ENCODE results near the gene EIF4G2.

The EIF4G2 gene

DNA sequence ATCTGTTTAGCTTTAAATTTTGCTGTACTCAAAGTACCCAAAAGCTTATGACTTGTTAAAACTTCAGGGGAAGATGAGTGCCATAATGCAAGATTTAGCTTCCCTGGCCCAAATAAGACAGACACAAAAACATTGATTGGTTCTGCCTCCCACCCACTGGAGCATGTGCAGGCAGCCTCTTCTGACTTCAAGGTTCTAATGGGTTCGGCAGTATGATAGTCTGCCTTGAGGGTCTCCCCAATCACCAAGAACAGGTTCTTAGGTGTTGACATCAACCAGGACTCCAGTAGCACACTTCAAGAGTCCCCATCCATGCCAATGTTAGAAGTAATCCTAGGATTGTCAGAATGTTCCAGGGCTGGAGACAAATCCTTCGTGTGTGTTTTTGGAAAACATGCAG is 12.5 kb downstream of the EIF4G2 start:
- no peak for DNase-seq
- peaks cover 53% of the 10 kb centered on the region for H3K36me3 ChIP-seq (ENCODE audit: control insufficient read depth, insufficient read depth, low read length)
- H3K27me3 ChIP-seq (replicated peaks; ENCODE audit: control insufficient read depth, insufficient read depth, low read length, poor library complexity, severe bottlenecking): no peaks in the 10 kb centered on the region
- H3K4me1 ChIP-seq (ENCODE audit: control insufficient read depth, insufficient read depth, low read length, poor library complexity, severe bottlenecking): peaks cover 25% of the 10 kb centered on the region
- no peak overlapping the region for H3K27ac ChIP-seq (ENCODE audit: insufficient read depth, low read length, poor library complexity, severe bottlenecking)
- H3K4me3 ChIP-seq (ENCODE audit: insufficient read depth, low read depth, low read length, poor library complexity, severe bottlenecking): no peak overlapping the region
- H3K9me3 ChIP-seq (ENCODE audit: control insufficient read depth, low read length): no peaks in the 10 kb centered on the region

DNA sequence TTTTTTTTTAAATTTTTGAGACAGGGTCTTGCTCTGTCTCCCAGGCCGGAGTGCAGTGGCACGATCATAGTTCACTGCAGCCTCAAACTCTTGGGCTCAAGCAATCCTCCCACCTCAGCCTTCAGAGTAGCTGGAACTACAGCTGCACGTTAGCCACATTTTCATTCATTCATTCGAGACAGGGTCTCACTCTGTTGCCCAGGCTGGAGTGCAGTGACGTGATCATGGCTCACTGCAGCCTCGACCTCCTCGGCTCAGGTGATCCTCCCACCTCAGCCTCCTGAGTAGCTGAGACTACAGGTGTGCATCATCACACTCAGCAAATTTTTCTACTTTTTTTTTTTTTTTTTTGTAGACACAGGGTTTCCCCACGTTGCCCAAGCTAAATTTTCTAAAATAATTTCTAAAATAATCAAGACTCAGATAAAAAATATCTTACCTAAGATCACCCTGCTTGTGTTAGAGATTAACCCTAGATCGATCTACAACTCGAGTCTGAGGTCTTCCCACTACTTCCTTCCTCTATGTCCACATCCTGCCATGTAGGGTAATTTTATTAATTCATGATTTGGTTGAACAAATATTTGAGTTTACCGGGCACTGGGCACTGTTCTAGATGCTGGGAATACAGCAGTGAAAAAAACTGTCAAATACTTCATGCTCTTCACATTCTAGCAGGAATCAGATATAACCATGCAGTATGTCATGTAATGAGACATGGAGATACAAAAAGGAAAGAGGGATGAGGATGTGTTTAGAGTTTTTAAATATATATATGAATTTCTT is 15.1 kb downstream of the EIF4G2 start:
- Histone ChIP-seq H3K27ac (ENCODE audit: insufficient read depth, low read length, poor library complexity, severe bottlenecking) (no peak overlapping the region), H3K36me3 (ENCODE audit: control insufficient read depth, insufficient read depth, low read length) (peaks cover 27% of the 10 kb centered on the region), H3K27me3 (replicated peaks; ENCODE audit: control insufficient read depth, insufficient read depth, low read length, poor library complexity, severe bottlenecking) (no peaks in the 10 kb centered on the region), H3K4me1 (ENCODE audit: control insufficient read depth, insufficient read depth, low read length, poor library complexity, severe bottlenecking) (peaks cover 12% of the 10 kb centered on the region), H3K9me3 (ENCODE audit: control insufficient read depth, low read length) (no peaks in the 10 kb centered on the region), H3K4me3 (ENCODE audit: insufficient read depth, low read depth, low read length, poor library complexity, severe bottlenecking) (no peak overlapping the region)
- no peak for DNase-seq

GRCh38 chr11:10792385-10793068 is 16.2 kb downstream of the EIF4G2 start:
- no peaks in the 10 kb centered on the region for H3K9me3 ChIP-seq (ENCODE audit: control insufficient read depth, low read length)
- no peaks in the 10 kb centered on the region for H3K27me3 ChIP-seq (replicated peaks; ENCODE audit: control insufficient read depth, insufficient read depth, low read length, poor library complexity, severe bottlenecking)
- peak; percentile 55 to 73 (median 62) for DNase-seq
- peaks cover 16% of the 10 kb centered on the region for H3K36me3 ChIP-seq (ENCODE audit: control insufficient read depth, insufficient read depth, low read length)
- H3K4me1 ChIP-seq (ENCODE audit: control insufficient read depth, insufficient read depth, low read length, poor library complexity, severe bottlenecking): peaks cover 12% of the 10 kb centered on the region
- no peak overlapping the region for H3K4me3 ChIP-seq (ENCODE audit: insufficient read depth, low read depth, low read length, poor library complexity, severe bottlenecking)
- H3K27ac ChIP-seq (ENCODE audit: insufficient read depth, low read length, poor library complexity, severe bottlenecking): no peak overlapping the region

DNA sequence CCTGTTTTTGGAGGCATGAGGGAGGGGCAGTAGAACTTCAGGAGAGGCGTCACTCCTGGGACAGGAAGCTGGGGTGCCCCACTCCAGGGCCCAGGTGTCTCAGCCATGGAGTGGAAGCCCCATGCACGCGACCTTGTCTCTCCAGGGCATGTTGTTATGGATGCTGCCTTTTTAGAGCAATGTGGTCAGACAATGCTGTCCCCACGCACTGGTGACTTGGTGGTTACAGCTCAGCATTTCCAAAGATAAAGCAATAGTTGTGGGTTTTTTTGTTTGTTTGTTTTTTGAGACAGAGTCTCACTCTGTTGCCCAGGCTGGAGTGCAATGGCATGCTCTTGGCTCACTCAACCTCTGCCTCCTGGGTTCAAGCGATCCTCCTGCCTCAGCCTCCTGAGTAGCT is 22.3 kb downstream of the EIF4G2 start:
- H3K27ac ChIP-seq (ENCODE audit: insufficient read depth, low read length, poor library complexity, severe bottlenecking): no peak overlapping the region
- DNase-seq: no peak
- H3K9me3 ChIP-seq (ENCODE audit: control insufficient read depth, low read length): no peaks in the 10 kb centered on the region
- no peaks in the 10 kb centered on the region for H3K36me3 ChIP-seq (ENCODE audit: control insufficient read depth, insufficient read depth, low read length)
- H3K4me3 ChIP-seq (ENCODE audit: insufficient read depth, low read depth, low read length, poor library complexity, severe bottlenecking): no peak overlapping the region
- H3K27me3 ChIP-seq (replicated peaks; ENCODE audit: control insufficient read depth, insufficient read depth, low read length, poor library complexity, severe bottlenecking): no peaks in the 10 kb centered on the region
- H3K4me1 ChIP-seq (ENCODE audit: control insufficient read depth, insufficient read depth, low read length, poor library complexity, severe bottlenecking): no peaks in the 10 kb centered on the region

- no peaks in the 10 kb centered on the region for H3K27me3 ChIP-seq (replicated peaks; ENCODE audit: control insufficient read depth, insufficient read depth, low read length, poor library complexity, severe bottlenecking)
- no peak overlapping the region for H3K27ac ChIP-seq (ENCODE audit: insufficient read depth, low read length, poor library complexity, severe bottlenecking)
- H3K4me3 ChIP-seq (ENCODE audit: insufficient read depth, low read depth, low read length, poor library complexity, severe bottlenecking): no peak overlapping the region
- DNase-seq: no peak
- peaks cover 2% of the 10 kb centered on the region for H3K36me3 ChIP-seq (ENCODE audit: control insufficient read depth, insufficient read depth, low read length)
- H3K4me1 ChIP-seq (ENCODE audit: control insufficient read depth, insufficient read depth, low read length, poor library complexity, severe bottlenecking): no peaks in the 10 kb centered on the region
- no peaks in the 10 kb centered on the region for H3K9me3 ChIP-seq (ENCODE audit: control insufficient read depth, low read length)
Observed at GRCh38 chr11:10785146-10785474, 23.6 kb downstream of the EIF4G2 start.

DNA sequence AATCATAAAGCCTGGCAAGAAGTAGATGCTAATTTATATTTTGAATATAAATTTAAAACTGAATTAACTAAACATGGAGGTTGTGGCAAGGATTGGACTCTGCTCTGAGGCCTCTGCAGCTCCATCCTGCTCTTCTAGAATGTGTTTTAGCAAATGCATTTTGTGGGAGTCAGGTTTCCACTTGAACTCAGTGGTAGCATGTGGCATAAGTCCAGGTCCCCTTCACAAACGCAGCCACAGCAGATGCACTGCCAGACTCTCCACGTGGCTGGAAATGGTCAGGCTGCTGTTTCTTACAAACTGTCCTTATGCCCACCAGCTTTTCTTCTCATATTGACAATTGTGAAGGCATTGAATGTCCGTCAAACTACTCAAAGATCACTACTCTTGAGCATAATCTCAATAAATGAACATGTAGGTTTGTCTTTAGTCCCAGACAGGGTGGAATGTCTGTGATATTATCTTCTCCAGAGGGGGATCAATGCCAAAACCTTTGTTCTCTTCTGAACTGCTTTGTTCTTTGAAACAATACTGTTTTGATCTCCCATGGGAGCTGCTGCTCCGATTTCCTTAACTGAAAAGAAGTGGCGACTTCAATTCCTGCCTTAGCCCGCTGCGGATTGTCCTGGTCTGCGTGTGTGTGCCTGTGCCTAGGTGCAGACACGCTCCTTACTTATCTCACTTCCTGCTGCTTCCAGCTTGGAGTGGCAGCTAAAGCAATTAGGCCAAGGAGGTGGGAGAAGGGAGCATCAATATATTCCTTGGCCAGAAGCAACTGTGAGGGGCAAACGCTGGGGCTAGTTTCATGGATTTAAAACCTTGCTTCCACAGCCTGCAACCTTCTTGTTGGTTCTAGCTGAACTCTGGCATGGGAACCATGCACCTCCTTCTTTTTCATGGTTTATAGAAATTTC is 24.2 kb downstream of the EIF4G2 start:
- Histone ChIP-seq H3K4me3 (ENCODE audit: insufficient read depth, low read depth, low read length, poor library complexity, severe bottlenecking) (no peak overlapping the region), H3K27ac (ENCODE audit: insufficient read depth, low read length, poor library complexity, severe bottlenecking) (no peak overlapping the region), H3K27me3 (replicated peaks; ENCODE audit: control insufficient read depth, insufficient read depth, low read length, poor library complexity, severe bottlenecking) (no peaks in the 10 kb centered on the region), H3K36me3 (ENCODE audit: control insufficient read depth, insufficient read depth, low read length) (peaks cover 8% of the 10 kb centered on the region), H3K4me1 (ENCODE audit: control insufficient read depth, insufficient read depth, low read length, poor library complexity, severe bottlenecking) (no peaks in the 10 kb centered on the region), H3K9me3 (ENCODE audit: control insufficient read depth, low read length) (no peaks in the 10 kb centered on the region)
- no peak for DNase-seq

GRCh38 chr11:10780040-10780439 is 28.7 kb downstream of the EIF4G2 start:
- H3K27ac ChIP-seq (ENCODE audit: insufficient read depth, low read length, poor library complexity, severe bottlenecking): no peak overlapping the region
- no peaks in the 10 kb centered on the region for H3K4me1 ChIP-seq (ENCODE audit: control insufficient read depth, insufficient read depth, low read length, poor library complexity, severe bottlenecking)
- no peaks in the 10 kb centered on the region for H3K9me3 ChIP-seq (ENCODE audit: control insufficient read depth, low read length)
- no peaks in the 10 kb centered on the region for H3K27me3 ChIP-seq (replicated peaks; ENCODE audit: control insufficient read depth, insufficient read depth, low read length, poor library complexity, severe bottlenecking)
- DNase-seq: no peak
- no peak overlapping the region for H3K4me3 ChIP-seq (ENCODE audit: insufficient read depth, low read depth, low read length, poor library complexity, severe bottlenecking)
- H3K36me3 ChIP-seq (ENCODE audit: control insufficient read depth, insufficient read depth, low read length): peaks cover 46% of the 10 kb centered on the region

GRCh38 chr11:10779086-10779485 is 29.6 kb downstream of the EIF4G2 start:
- H3K27ac ChIP-seq (ENCODE audit: insufficient read depth, low read length, poor library complexity, severe bottlenecking): no peak overlapping the region
- H3K36me3 ChIP-seq (ENCODE audit: control insufficient read depth, insufficient read depth, low read length): peaks cover 56% of the 10 kb centered on the region
- no peaks in the 10 kb centered on the region for H3K4me1 ChIP-seq (ENCODE audit: control insufficient read depth, insufficient read depth, low read length, poor library complexity, severe bottlenecking)
- no peak for DNase-seq
- no peaks in the 10 kb centered on the region for H3K27me3 ChIP-seq (replicated peaks; ENCODE audit: control insufficient read depth, insufficient read depth, low read length, poor library complexity, severe bottlenecking)
- H3K4me3 ChIP-seq (ENCODE audit: insufficient read depth, low read depth, low read length, poor library complexity, severe bottlenecking): no peak overlapping the region
- no peaks in the 10 kb centered on the region for H3K9me3 ChIP-seq (ENCODE audit: control insufficient read depth, low read length)

DNA sequence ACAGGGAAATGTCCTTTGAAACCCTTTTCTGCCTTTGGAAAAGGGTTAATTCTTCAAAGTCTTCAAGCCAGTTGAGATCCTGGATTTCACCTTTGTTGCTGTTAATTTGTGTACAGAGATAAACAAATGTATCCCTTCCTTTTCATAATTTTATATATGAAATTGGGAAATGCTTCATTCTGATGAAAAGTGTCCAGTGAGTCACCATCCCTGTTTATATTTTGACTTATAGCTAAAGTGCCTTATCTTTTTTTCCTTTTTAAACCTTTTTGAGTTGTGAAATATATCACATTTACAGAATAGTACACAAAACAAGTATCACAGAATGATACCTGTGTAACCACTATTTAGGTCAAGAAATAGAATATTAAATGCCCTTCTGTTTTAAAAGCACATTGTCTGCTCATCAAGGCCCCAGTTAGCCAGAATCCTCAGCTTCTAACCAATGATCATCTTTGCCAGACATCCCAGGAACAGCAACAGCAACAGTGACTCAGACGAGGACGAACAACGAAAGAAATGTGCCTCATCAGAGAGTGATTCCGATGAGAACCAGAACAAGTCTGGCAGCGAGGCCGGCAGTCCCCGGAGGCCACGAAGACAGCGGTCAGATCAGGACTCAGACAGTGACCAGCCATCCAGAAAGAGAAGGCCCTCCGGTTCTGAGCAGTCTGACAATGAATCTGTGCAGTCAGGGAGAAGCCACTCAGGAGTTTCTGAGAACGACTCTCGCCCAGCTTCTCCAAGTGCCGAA is 30.3 kb downstream of the EIF4G2 start:
- Histone ChIP-seq H3K4me1 (ENCODE audit: control insufficient read depth, insufficient read depth, low read length, poor library complexity, severe bottlenecking) (no peaks in the 10 kb centered on the region), H3K9me3 (ENCODE audit: control insufficient read depth, low read length) (no peaks in the 10 kb centered on the region), H3K27me3 (replicated peaks; ENCODE audit: control insufficient read depth, insufficient read depth, low read length, poor library complexity, severe bottlenecking) (no peaks in the 10 kb centered on the region), H3K36me3 (ENCODE audit: control insufficient read depth, insufficient read depth, low read length) (peaks cover 62% of the 10 kb centered on the region), H3K4me3 (ENCODE audit: insufficient read depth, low read depth, low read length, poor library complexity, severe bottlenecking) (no peak overlapping the region), H3K27ac (ENCODE audit: insufficient read depth, low read length, poor library complexity, severe bottlenecking) (no peak overlapping the region)
- DNase-seq: no peak
